Spleen (tissue), 7 donors: ENCODE measurements around the gene ANXA8L1.
"Not testable (repeated sequence)": the region's sequence is repeated elsewhere in the genome, so short reads cannot be mapped to it uniquely, and the experiment has no call there.

Experiments
- CTCF ChIP-seq, 11 experiments: fragments of 200-600 bp in 7 of 11; fragments of 450-650 bp in 4 of 11; sonication (generic) in 4 of 11; IDR thresholded peaks in 8 of 11; conservative IDR thresholded peaks in 3 of 11; 1 replicate in 7 of 11; 2 replicates in 4 of 11; pipeline versions ENCODE4 v1.4.0 to v1.8.0; 2016 to 2021; ENCODE audit warnings: antibody characterized with exemption in 11 of 11, inconsistent platforms in 4 of 11, mild to moderate bottlenecking in 1 of 11
- POLR2A ChIP-seq, 3 donors: fragments of 450-650 bp; IDR thresholded peaks; one replicate each; pipeline ENCODE4 v1.5.1; 2017; ENCODE audit warnings: antibody characterized with exemption in 3 of 3, mild to moderate bottlenecking in 1 of 3
- POLR2AphosphoS5 ChIP-seq, 3 donors: sonication (generic); formaldehyde crosslinking; IDR thresholded peaks; one replicate each; pipeline ENCODE4 v1.5.1; 2017; ENCODE audit warnings: antibody characterized with exemption in 3 of 3
- donor health status: DM: no; HTN: no; CAD: no; lungs with moderate emphysema.
- donor health status: DM: no; HTN: no; CAD: no.
- donor health status: DM: no; HTN: no; CAD: no.

GRCh38 chr10:46396441-46397279 is 21.1 kb downstream of the ANXA8L1 start:
- not testable (repeated sequence) for TF ChIP-seq POLR2A (IDR thresholded peaks at IDR 0.05); CTCF (IDR thresholded peaks at IDR 0.05 in 8 of 11, conservative IDR thresholded peaks at IDR 0.05 in 3 of 11); POLR2AphosphoS5 (IDR thresholded peaks at IDR 0.05)
